ENCODE measurements around the gene MPO.

DNA sequence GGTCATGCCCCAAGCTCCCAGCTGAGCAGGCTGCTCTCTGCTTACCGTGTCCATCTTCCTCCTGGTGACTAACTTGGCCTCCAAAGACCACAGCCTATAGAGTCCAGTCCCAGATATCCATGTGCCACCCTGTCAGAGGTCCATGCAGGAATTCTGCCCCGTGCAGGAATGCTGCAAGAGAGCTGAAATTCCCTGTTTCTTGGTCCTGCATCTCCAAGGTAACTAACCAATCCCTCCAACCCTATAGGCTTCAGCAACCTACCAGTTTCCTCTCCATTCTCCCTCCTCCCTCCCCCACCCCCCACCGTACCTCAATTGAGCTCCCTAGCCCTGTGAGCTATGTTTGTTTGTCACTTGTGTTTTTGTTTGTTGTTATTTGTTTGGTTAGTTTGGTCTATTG, 52.1 kb downstream of the MPO start:
- TF ChIP-seq SMARCB1 (IDR thresholded peaks at IDR 0.05; ENCODE audit: insufficient read length, low read depth), result no peak
- TF ChIP-seq, protein P1, sequence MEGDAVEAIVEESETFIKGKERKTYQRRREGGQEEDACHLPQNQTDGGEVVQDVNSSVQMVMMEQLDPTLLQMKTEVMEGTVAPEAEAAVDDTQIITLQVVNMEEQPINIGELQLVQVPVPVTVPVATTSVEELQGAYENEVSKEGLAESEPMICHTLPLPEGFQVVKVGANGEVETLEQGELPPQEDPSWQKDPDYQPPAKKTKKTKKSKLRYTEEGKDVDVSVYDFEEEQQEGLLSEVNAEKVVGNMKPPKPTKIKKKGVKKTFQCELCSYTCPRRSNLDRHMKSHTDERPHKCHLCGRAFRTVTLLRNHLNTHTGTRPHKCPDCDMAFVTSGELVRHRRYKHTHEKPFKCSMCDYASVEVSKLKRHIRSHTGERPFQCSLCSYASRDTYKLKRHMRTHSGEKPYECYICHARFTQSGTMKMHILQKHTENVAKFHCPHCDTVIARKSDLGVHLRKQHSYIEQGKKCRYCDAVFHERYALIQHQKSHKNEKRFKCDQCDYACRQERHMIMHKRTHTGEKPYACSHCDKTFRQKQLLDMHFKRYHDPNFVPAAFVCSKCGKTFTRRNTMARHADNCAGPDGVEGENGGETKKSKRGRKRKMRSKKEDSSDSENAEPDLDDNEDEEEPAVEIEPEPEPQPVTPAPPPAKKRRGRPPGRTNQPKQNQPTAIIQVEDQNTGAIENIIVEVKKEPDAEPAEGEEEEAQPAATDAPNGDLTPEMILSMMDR (IDR thresholded peaks at IDR 0.05 in 2 of 3, conservative IDR thresholded peaks at IDR 0.05 in 1 of 3; ENCODE audit: insufficient read depth in 2 of 3, low read depth in 1 of 3, low read length in 3 of 3), result no peak
- TF ChIP-seq ZNF197 (CRISPR knock-in tag; IDR thresholded peaks at IDR 0.05; ENCODE audit: low read depth), result no peak
- TF ChIP-seq, protein P2, sequence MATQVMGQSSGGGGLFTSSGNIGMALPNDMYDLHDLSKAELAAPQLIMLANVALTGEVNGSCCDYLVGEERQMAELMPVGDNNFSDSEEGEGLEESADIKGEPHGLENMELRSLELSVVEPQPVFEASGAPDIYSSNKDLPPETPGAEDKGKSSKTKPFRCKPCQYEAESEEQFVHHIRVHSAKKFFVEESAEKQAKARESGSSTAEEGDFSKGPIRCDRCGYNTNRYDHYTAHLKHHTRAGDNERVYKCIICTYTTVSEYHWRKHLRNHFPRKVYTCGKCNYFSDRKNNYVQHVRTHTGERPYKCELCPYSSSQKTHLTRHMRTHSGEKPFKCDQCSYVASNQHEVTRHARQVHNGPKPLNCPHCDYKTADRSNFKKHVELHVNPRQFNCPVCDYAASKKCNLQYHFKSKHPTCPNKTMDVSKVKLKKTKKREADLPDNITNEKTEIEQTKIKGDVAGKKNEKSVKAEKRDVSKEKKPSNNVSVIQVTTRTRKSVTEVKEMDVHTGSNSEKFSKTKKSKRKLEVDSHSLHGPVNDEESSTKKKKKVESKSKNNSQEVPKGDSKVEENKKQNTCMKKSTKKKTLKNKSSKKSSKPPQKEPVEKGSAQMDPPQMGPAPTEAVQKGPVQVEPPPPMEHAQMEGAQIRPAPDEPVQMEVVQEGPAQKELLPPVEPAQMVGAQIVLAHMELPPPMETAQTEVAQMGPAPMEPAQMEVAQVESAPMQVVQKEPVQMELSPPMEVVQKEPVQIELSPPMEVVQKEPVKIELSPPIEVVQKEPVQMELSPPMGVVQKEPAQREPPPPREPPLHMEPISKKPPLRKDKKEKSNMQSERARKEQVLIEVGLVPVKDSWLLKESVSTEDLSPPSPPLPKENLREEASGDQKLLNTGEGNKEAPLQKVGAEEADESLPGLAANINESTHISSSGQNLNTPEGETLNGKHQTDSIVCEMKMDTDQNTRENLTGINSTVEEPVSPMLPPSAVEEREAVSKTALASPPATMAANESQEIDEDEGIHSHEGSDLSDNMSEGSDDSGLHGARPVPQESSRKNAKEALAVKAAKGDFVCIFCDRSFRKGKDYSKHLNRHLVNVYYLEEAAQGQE (IDR thresholded peaks at IDR 0.05; ENCODE audit: borderline replicate concordance), result no peak
- TF ChIP-seq, protein P2 (CRISPR knock-in tag; IDR thresholded peaks at IDR 0.05; ENCODE audit: low read depth), result no peak
